B cell (primary cell): ENCODE data around the gene MT3. TPM values are rescaled to one million over a fixed set of nuclear protein-coding genes. Genes with fewer than 3 reads are reported as not detected.
A peak's percentile ranks its signal among the peaks of the same experiment; 100 is the strongest.

ENCODE experiments used
- ATAC-seq: fragments of 200-7000 bp; cut with Tn5 transposase; one replicate; pipeline ENCODE4 v1.10.0; 2021; ENCODE audit warnings: low read depth, mild to moderate bottlenecking, moderate number of reproducible peaks, moderate library complexity
- CTCF ChIA-PET: fragments of 350-600 bp; sonication (Branson Sonifier 250); formaldehyde crosslinking; loops from one replicate; lab custom pipeline; 2021; ENCODE audit warnings: antibody characterized with exemption, inconsistent platforms; lab: Charles Lee
- POLR2A ChIA-PET: fragments of 350-600 bp; sonication (Branson Sonifier 250); formaldehyde crosslinking; loops from one replicate; lab custom pipeline; 2021; ENCODE audit warnings: antibody characterized with exemption; lab: Charles Lee
- DNase-seq: peaks from one replicate; pipeline ENCODE4 v3.0.0; 2013
- H2AFZ ChIP-seq: 2 replicates; pipeline ENCODE4 v1.6.1; 2012; ENCODE audit warnings: mild to moderate bottlenecking, low read depth, low read length; ENCODE audit not compliant: insufficient read depth, poor library complexity, severe bottlenecking
- H3K27ac ChIP-seq, 2 donors: 1 replicate in 1 of 2; 2 replicates in 1 of 2; pipeline ENCODE4 v1.5.1; 2012 to 2013; ENCODE audit warnings: low read length in 2 of 2, mild to moderate bottlenecking in 2 of 2, moderate library complexity in 1 of 2
- H3K27me3 ChIP-seq, 4 experiments: fragments of 200-600 bp in 1 of 4; sonication (generic) in 1 of 4; replicated peaks in 1 of 4; 1 replicate in 2 of 4; 2 replicates in 2 of 4; pipeline versions ENCODE4 v1.6.1 to v1.7.0; 2013 to 2016; ENCODE audit warnings: low read length in 3 of 4, mild to moderate bottlenecking in 2 of 4, mixed read lengths in 1 of 4, moderate library complexity in 1 of 4; ENCODE audit not compliant: insufficient read depth in 4 of 4, control insufficient read depth in 3 of 4; ENCODE audit errors: control extremely low read depth in 1 of 4
- H3K36me3 ChIP-seq, 2 experiments: replicated peaks in 1 of 2; 1 replicate in 1 of 2; 2 replicates in 1 of 2; pipeline versions ENCODE4 v1.6.1 to v1.7.1; 2013; ENCODE audit warnings: low read length in 1 of 2; ENCODE audit not compliant: insufficient read depth in 2 of 2, control insufficient read depth in 1 of 2; ENCODE audit errors: control extremely low read depth in 1 of 2, extremely low read depth in 1 of 2
- H3K4me1 ChIP-seq, 2 donors: fragments of 200-600 bp in 1 of 2; sonication (generic) in 1 of 2; 1 replicate in 1 of 2; 2 replicates in 1 of 2; pipeline versions ENCODE4 v1.5.1 to v1.6.1; 2013 to 2017; ENCODE audit warnings: low read length in 2 of 2; ENCODE audit not compliant: control insufficient read depth in 2 of 2, insufficient read depth in 2 of 2
- H3K4me2 ChIP-seq: replicated peaks from 2 replicates; pipeline ENCODE3; 2012; ENCODE audit warnings: mild to moderate bottlenecking, low read depth, low read length; ENCODE audit not compliant: poor library complexity, severe bottlenecking
- H3K4me3 ChIP-seq, 5 experiments: fragments of 200-600 bp in 1 of 5; sonication (generic) in 1 of 5; 1 replicate in 3 of 5; 2 replicates in 2 of 5; pipeline versions ENCODE4 v1.5.1 to v1.7.0; 2011 to 2016; ENCODE audit warnings: low read length in 4 of 5, mild to moderate bottlenecking in 4 of 5, low read depth in 2 of 5, control low read depth in 1 of 5, moderate library complexity in 1 of 5; ENCODE audit not compliant: insufficient read depth in 1 of 5; ENCODE audit errors: control extremely low read depth in 1 of 5, extremely low read depth in 1 of 5
- H3K79me2 ChIP-seq: fragments of 200-600 bp; sonication (generic); one replicate; pipeline ENCODE4 v1.6.0; 2016; ENCODE audit warnings: low read length; ENCODE audit not compliant: control insufficient read depth, insufficient read depth
- H3K9ac ChIP-seq: fragments of 200-600 bp; sonication (generic); 2 replicates; pipeline ENCODE4 v1.6.1; 2017; ENCODE audit warnings: mild to moderate bottlenecking, low read length, moderate library complexity
- H3K9me3 ChIP-seq, 3 donors: one replicate each; pipeline versions ENCODE4 v1.6.1 to v1.7.1; 2013; ENCODE audit warnings: low read length in 2 of 3; ENCODE audit not compliant: control insufficient read depth in 2 of 3, insufficient read depth in 1 of 3; ENCODE audit errors: control extremely low read depth in 1 of 3
- H4K20me1 ChIP-seq: 2 replicates; pipeline ENCODE4 v1.6.0; 2012; ENCODE audit warnings: mild to moderate bottlenecking, low read length; ENCODE audit not compliant: insufficient read depth, control insufficient read depth, poor library complexity, severe bottlenecking
- H3K27ac Mint-ChIP-seq: one replicate; pipeline ENCODE4 v1.8.0; 2021; ENCODE audit warnings: mixed read lengths
- H3K27me3 Mint-ChIP-seq: one replicate; pipeline ENCODE4 v1.8.0; 2021; ENCODE audit warnings: mixed read lengths
- H3K4me1 Mint-ChIP-seq: one replicate; pipeline ENCODE4 v1.8.0; 2021; ENCODE audit warnings: mixed read lengths
- H3K4me3 Mint-ChIP-seq: one replicate; pipeline ENCODE4 v1.8.0; 2021; ENCODE audit warnings: mixed read lengths
- H3K9me3 Mint-ChIP-seq: one replicate; pipeline ENCODE4 v1.8.0; 2022; ENCODE audit warnings: mixed read lengths; ENCODE audit not compliant: insufficient read depth
- CTCF ChIP-seq: fragments of 200-600 bp; IDR thresholded peaks from one replicate; pipeline ENCODE4 v1.8.0; 2022; ENCODE audit warnings: antibody characterized with exemption, mild to moderate bottlenecking
- EZH2 ChIP-seq: IDR thresholded peaks from 2 replicates; pipeline ENCODE4 v1.6.1; 2012; ENCODE audit warnings: borderline replicate concordance, low read depth, mild to moderate bottlenecking, moderate library complexity, low read length; ENCODE audit not compliant: insufficient read depth, poor library complexity, severe bottlenecking
- WGBS: methylation state at CpG from one replicate; pipeline ENCODE4 v1.1.5; 2013; ENCODE audit warnings: missing lambda C conversion rate; ENCODE audit not compliant: insufficient coverage; 5-methylcytosine and 5-hydroxymethylcytosine counted together
- intact Hi-C: fragments of 100-400 bp; cut with micrococcal nuclease; formaldehyde crosslinking; loops from one replicate; pipeline ENCODE4 v1.10.0; 2022
- polyA plus RNA-seq: library from polyadenylated mRNA; depleted of rRNA; stranded (reverse); fragments of >200 nt; gene quantifications from 2 replicates; pipeline ENCODE4 v1.2.3, GENCODE V29; 2012
- total RNA-seq, 2 donors: library from RNA; stranded (reverse); fragments of 120-200 nt in 1 of 2; gene quantifications; 1 replicate in 1 of 2; 2 replicates in 1 of 2; pipeline versions ENCODE4 v1.2.3 to v1.2.4, GENCODE V29; 2013 to 2022

The MT3 gene
- total and polyA plus RNA-seq, 2 donors (not counting 1 experiment from before 2014, with no cell fraction given): not detected

DNA sequence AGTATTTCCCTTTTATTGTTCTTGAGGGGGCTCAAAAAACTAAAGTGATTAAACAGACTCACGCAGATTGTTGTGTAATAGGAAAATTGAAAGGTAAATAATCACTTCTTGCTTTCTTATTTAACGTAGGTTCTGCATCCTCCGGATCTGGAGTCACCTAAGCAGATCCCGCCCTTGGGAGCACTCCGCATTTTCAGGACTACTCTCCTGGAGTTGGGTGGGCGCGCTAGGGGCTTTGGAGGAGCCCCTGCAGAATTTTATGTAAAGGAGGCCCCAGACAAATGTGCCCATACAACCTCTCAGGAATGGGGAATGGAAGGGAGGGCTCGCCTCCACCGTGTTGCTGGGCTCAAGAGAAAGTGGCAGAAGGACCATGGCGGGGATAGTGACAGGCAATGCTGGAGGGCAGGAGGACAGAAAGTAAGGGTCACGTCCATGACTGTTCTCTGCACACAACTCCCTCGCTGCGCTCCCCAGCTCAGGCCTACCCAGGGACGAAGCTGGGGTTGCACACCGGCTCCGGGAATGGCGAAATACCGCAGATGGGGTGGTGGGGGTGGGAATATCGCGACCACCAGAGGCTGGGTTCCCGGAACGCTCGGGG, 27.4 kb downstream of the MT3 start:
- ATAC-seq: no peak
- H3K4me3 ChIP-seq: peak overlapping the region in 1 of 5 experiments; percentile 30
- no peak overlapping the region for H2AFZ ChIP-seq

More for the DNA sequence above, 27.4 kb downstream of the MT3 start:
- Histone ChIP-seq H3K79me2 (no peaks in the 10 kb centered on the region), H3K27me3 (peaks cover 0 to 33% (median 17%) of the 10 kb centered on the region in 4 experiments), H3K4me1 (peaks cover 10% of the 10 kb centered on the region in 2 donors), H3K4me2 (peak overlapping the region; percentile 70), H4K20me1 (no peaks in the 10 kb centered on the region), H3K27ac (no peak overlapping the region), H3K36me3 (no peaks in the 10 kb centered on the region), H3K9ac (peak overlapping the region; percentile 23), H3K9me3 (no peaks in the 10 kb centered on the region)
- POLR2A ChIA-PET: interaction anchor here (0.7 kb wide), 1 partner anchor 425 kb away, joined by 7 read pairs; no protein-coding TSS in a partner anchor
- Mint-ChIP-seq H3K27me3 (peaks cover 36% of the 10 kb centered on the region), H3K9me3 (no peaks in the 10 kb centered on the region), H3K27ac (no peak overlapping the region), H3K4me1 (peaks cover 10% of the 10 kb centered on the region), H3K4me3 (peak overlapping the region; percentile 9)
- DNase-seq: no peak
- intact Hi-C loops: no loop called here
- CTCF ChIA-PET: interaction anchor here (1.4 kb wide), 1 partner anchor 16 kb away, joined by 6 read pairs; no protein-coding TSS in a partner anchor
- WGBS: 52% methylated on average over 22 of the region's 23 CpGs
- TF ChIP-seq CTCF (no peak), EZH2 (no peak)
